ENCODE results near the gene CABP1.
A peak's percentile ranks its signal among the peaks of the same experiment; 100 is the strongest.

The CABP1 gene

GRCh38 chr12:120711411-120711810 lies 71.0 kb downstream of the CABP1 start:
- no peak for DNase-seq (ENCODE audit: extremely low read depth, low read depth)
- TF ChIP-seq CTCF (IDR thresholded peaks at IDR 0.05; ENCODE audit: low read depth, low read length): no peak

DNA sequence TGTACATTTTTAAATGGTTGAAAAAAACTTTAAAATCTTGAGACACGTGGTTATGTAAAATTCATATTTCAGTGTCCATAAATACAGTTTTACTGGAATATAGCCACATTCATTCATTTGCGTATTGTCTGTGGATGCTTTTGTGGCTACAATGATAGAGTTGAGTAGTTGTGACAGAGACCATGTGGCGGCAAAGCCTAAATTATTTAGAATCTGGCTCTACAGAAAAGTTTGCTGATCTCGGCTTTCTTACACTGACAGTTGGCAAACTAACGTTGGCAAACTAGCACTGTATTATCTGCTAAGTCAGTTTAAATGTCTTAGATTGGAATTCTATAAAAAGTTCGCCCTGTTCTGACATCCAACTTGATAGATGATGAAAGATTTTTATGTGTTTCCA lies 72.2 kb downstream of the CABP1 start:
- no peak for DNase-seq (ENCODE audit: extremely low read depth, low read depth)
- TF ChIP-seq CTCF (IDR thresholded peaks at IDR 0.05; ENCODE audit: low read depth, low read length): no peak

GRCh38 chr12:120713861-120714482 lies 73.5 kb downstream of the CABP1 start:
- peak; percentile 52 for DNase-seq (ENCODE audit: extremely low read depth, low read depth)
- peak; percentile 83 for TF ChIP-seq CTCF (IDR thresholded peaks at IDR 0.05; ENCODE audit: low read depth, low read length)

Measured in AG09319 (cell line).